Neutrophil (primary cell): ENCODE data around the gene UBA3.

Source experiments
- H3K27ac ChIP-seq: fragments of 200-600 bp; sonication (generic); 2 replicates; pipeline ENCODE4 v1.5.1; 2016; ENCODE audit warnings: mild to moderate bottlenecking, moderate library complexity
- H3K27me3 ChIP-seq: fragments of 200-600 bp; sonication (generic); 2 replicates; pipeline ENCODE4 v1.6.0; 2016; ENCODE audit warnings: mild to moderate bottlenecking
- H3K36me3 ChIP-seq: fragments of 200-600 bp; sonication (generic); 2 replicates; pipeline ENCODE4 v1.5.1; 2017
- H3K4me1 ChIP-seq, 2 experiments: fragments of 200-600 bp in 1 of 2; sonication (generic) in 1 of 2; 1 replicate in 1 of 2; 2 replicates in 1 of 2; pipeline versions ENCODE4 v1.5.1 to v1.6.1; 2013 to 2016; ENCODE audit warnings: low read depth in 1 of 2, low read length in 1 of 2, mild to moderate bottlenecking in 1 of 2, moderate library complexity in 1 of 2; ENCODE audit not compliant: control insufficient read depth in 1 of 2, insufficient read depth in 1 of 2
- H3K4me3 ChIP-seq, 2 experiments: fragments of 200-600 bp in 1 of 2; sonication (generic) in 1 of 2; 1 replicate in 1 of 2; 2 replicates in 1 of 2; pipeline ENCODE4 v1.5.1; 2013 to 2016; ENCODE audit warnings: low read depth in 1 of 2, low read length in 1 of 2, mild to moderate bottlenecking in 1 of 2, moderate library complexity in 1 of 2
- H3K9me3 ChIP-seq: fragments of 200-600 bp; sonication (generic); 2 replicates; pipeline ENCODE4 v1.5.1; 2016
- TF ChIP-seq, protein P1 (sequence below): fragments of 200-600 bp; sonication (generic); IDR thresholded peaks from 2 replicates; pipeline ENCODE4 v1.5.1; 2016; ENCODE audit warnings: antibody characterized with exemption

UBA3 gene

DNA sequence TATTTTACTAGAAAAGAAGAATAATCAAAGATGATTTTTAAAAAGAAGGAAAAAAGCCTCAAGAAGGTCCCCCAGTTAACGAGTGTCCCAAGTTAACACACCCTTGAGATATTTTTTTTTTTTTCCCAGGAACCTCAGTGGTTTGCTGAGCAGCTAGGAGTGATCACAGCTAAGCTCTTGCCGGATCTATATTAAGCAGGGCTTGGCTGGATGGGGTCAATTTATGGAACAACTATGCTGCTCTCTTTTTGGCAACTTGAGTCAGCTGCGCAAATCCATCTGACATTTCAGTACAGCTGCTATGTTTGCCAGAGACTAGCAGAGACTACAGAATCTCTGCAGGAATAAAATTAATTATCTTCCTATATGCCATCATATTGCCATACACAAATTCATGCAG is 42.2 kb upstream of the UBA3 start, which contains the start of gene LMOD3:
LMOD3 (minus strand) TSS at position 193 of the 400 bp plus-strand sequence. CDS start 209 bp downstream, outside the sequence.
- no peaks in the 10 kb centered on the region for H3K36me3 ChIP-seq
- TF ChIP-seq, protein P1, sequence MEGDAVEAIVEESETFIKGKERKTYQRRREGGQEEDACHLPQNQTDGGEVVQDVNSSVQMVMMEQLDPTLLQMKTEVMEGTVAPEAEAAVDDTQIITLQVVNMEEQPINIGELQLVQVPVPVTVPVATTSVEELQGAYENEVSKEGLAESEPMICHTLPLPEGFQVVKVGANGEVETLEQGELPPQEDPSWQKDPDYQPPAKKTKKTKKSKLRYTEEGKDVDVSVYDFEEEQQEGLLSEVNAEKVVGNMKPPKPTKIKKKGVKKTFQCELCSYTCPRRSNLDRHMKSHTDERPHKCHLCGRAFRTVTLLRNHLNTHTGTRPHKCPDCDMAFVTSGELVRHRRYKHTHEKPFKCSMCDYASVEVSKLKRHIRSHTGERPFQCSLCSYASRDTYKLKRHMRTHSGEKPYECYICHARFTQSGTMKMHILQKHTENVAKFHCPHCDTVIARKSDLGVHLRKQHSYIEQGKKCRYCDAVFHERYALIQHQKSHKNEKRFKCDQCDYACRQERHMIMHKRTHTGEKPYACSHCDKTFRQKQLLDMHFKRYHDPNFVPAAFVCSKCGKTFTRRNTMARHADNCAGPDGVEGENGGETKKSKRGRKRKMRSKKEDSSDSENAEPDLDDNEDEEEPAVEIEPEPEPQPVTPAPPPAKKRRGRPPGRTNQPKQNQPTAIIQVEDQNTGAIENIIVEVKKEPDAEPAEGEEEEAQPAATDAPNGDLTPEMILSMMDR: no peak
- H3K9me3 ChIP-seq: no peaks in the 10 kb centered on the region
- H3K27me3 ChIP-seq: no peaks in the 10 kb centered on the region
- H3K4me3 ChIP-seq: no peak within 1 kb of the TSS
- H3K27ac ChIP-seq: no peak within 1 kb of the TSS
- peaks cover 0 to 17% of the 10 kb centered on the region in 2 experiments for H3K4me1 ChIP-seq

DNA sequence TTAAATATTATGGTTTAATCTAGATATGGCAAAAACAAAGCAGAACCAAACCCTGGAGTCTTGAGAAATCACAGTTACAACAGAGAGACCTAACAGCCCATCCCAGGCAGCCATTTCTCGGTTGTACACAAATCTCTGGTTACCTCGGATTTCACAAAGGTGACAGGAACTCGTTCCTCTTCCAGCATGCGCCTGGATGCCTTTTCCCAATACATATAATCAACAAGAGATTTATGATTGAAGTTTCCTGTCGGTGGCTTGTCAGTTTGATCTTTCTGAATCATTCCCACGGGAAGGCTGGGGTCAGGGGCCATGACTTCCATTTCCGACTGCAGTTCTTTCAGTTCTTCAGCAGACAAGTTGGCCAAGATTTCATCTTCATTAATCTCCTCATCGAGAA is 41.8 kb upstream of the UBA3 start:
- Histone ChIP-seq H3K27me3 (no peaks in the 10 kb centered on the region), H3K4me1 (peaks cover 0 to 14% of the 10 kb centered on the region in 2 experiments), H3K27ac (no peak overlapping the region), H3K9me3 (no peaks in the 10 kb centered on the region), H3K36me3 (no peaks in the 10 kb centered on the region), H3K4me3 (no peak overlapping the region)
- TF ChIP-seq, protein P1: no peak

DNA sequence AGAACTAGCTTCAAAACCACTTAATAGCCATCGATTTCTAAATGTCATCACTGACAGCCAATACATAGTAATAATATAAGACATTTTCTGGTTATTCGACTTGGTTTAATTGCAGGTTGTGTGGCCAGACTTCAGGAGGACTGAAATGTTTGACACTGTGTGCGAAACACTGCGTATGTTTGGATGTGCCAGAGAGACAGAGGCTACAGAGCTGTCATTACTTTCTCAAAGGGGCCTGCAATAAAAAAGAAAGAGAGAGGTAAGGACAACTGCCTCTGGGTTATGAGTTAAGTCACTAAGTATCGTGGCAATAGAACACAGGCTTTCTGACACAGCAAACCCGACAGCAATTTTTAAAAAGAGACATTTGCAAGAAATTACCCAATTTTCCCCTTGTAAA is 41.3 kb upstream of the UBA3 start:
- TF ChIP-seq, protein P1: no peak
- Histone ChIP-seq H3K9me3 (no peaks in the 10 kb centered on the region), H3K27ac (no peak overlapping the region), H3K36me3 (no peaks in the 10 kb centered on the region), H3K27me3 (no peaks in the 10 kb centered on the region), H3K4me1 (peaks cover 0 to 10% of the 10 kb centered on the region in 2 experiments), H3K4me3 (no peak overlapping the region)

DNA sequence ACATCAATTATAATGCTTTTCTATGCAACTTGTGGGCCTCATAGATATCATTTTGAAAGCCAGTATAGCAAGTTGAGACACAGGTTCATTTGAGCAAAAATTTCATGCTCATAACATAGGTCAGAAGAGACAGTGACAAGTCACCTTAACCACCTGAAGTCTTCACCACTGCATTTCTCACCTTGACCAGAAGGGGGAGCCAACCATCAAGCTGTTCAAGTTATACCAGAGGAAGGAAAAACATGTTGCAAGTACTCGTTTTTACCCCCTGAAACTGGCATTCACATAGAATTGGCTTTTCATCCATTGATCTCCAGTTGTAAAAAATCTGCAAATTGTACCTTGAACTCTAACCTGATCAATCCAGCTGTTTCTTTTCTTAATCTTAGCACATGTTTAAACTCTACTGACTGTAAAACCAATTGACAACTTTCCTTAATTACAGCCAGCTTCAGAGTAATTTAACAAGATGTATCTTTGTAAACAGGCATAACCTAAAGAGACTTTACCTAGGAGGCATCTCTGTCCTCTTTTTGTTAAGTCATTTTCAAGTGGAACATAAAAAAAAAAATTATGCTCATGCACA is 40.8 kb upstream of the UBA3 start:
- no peaks in the 10 kb centered on the region for H3K9me3 ChIP-seq
- no peak overlapping the region for H3K27ac ChIP-seq
- no peaks in the 10 kb centered on the region for H3K36me3 ChIP-seq
- H3K4me1 ChIP-seq: peaks cover 0 to 10% of the 10 kb centered on the region in 2 experiments
- TF ChIP-seq, protein P1: peak; percentile 91
- no peaks in the 10 kb centered on the region for H3K27me3 ChIP-seq
- no peak overlapping the region for H3K4me3 ChIP-seq

DNA sequence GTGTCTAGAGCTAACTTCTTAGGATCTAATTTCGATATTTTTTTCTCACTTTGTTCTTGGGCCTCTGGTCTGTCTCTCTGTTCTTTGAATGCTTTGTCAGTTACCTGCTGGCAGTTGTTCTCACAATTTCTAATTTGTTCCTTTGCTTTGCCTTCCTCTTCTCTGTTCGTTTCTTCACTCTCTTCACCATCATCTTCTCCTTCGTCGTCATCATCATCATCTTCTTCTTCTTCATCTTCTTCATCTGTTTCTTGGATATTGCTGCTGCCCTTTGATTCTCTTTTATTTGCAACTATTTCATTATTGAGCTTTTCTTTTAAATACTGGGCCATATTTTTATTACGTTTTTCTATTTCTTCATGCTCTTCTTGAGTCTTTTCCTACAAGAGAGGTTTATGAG is 39.5 kb upstream of the UBA3 start:
- TF ChIP-seq, protein P1: no peak
- peaks cover 0 to 10% of the 10 kb centered on the region in 2 experiments for H3K4me1 ChIP-seq
- H3K27ac ChIP-seq: no peak overlapping the region
- no peaks in the 10 kb centered on the region for H3K36me3 ChIP-seq
- H3K4me3 ChIP-seq: no peak overlapping the region
- no peaks in the 10 kb centered on the region for H3K27me3 ChIP-seq
- H3K9me3 ChIP-seq: no peaks in the 10 kb centered on the region
